ENCODE results near the gene APOC4.
"Not testable (repeated sequence)": the region's sequence is repeated elsewhere in the genome, so short reads cannot be mapped to it uniquely, and the experiment has no call there.

APOC4 gene

GRCh38 chr19:44914433-44915206 is 27.4 kb upstream of the APOC4 start, which contains the start of gene APOC1:
Gene APOC1, plus strand, starts transcription at chr19:44914608. Its CDS starts 284 bp downstream, at chr19:44914892.
- peak; percentile 32 to 49 for DNase-seq (ENCODE audit: extremely low read depth in 1 of 2, low read depth in 1 of 2)

GRCh38 chr19:44924243-44924725 is 17.8 kb upstream of the APOC4 start:
- DNase-seq (ENCODE audit: extremely low read depth in 1 of 2, low read depth in 1 of 2), result no peak

- no peak for DNase-seq (ENCODE audit: extremely low read depth in 1 of 2, low read depth in 1 of 2)
Measured at GRCh38 chr19:44925114-44925891, 16.7 kb upstream of the APOC4 start.

GRCh38 chr19:44926245-44927077 is 15.6 kb upstream of the APOC4 start:
- not testable (repeated sequence) for DNase-seq (ENCODE audit: extremely low read depth in 1 of 2, low read depth in 1 of 2)

- no peak for DNase-seq (ENCODE audit: extremely low read depth in 1 of 2, low read depth in 1 of 2)
Measured at GRCh38 chr19:44927746-44928145, 14.3 kb upstream of the APOC4 start.

GRCh38 chr19:44930088-44930487 is 11.9 kb upstream of the APOC4 start:
- no peak for DNase-seq (ENCODE audit: extremely low read depth in 1 of 2, low read depth in 1 of 2)

GRCh38 chr19:44931541-44931940 is 10.5 kb upstream of the APOC4 start:
- no peak for DNase-seq (ENCODE audit: extremely low read depth in 1 of 2, low read depth in 1 of 2)

GRCh38 chr19:44939668-44940067 is 2.4 kb upstream of the APOC4 start:
- no peak for DNase-seq (ENCODE audit: extremely low read depth in 1 of 2, low read depth in 1 of 2)

- DNase-seq (ENCODE audit: extremely low read depth in 1 of 2, low read depth in 1 of 2), result no peak
Measured at GRCh38 chr19:44943801-44944249, 1.8 kb downstream of the APOC4 start.

GRCh38 chr19:44947041-44947581 is 5.1 kb downstream of the APOC4 start:
- no peak for DNase-seq (ENCODE audit: extremely low read depth in 1 of 2, low read depth in 1 of 2)

GRCh38 chr19:44948237-44948636 is 6.2 kb downstream of the APOC4 start:
- DNase-seq (ENCODE audit: extremely low read depth in 1 of 2, low read depth in 1 of 2), result no peak

- no peak for DNase-seq (ENCODE audit: extremely low read depth in 1 of 2, low read depth in 1 of 2)
Measured at GRCh38 chr19:44948763-44949374, 6.8 kb downstream of the APOC4 start.

- DNase-seq (ENCODE audit: extremely low read depth in 1 of 2, low read depth in 1 of 2), result no peak
Measured at GRCh38 chr19:44949550-44949949, 7.5 kb downstream of the APOC4 start.

GRCh38 chr19:44951179-44952159 is 9.4 kb downstream of the APOC4 start:
- DNase-seq (ENCODE audit: extremely low read depth in 1 of 2, low read depth in 1 of 2), result peak in 1 of 2 donors; percentile 17

GRCh38 chr19:44954278-44954648 is 12.2 kb downstream of the APOC4 start:
- DNase-seq (ENCODE audit: extremely low read depth in 1 of 2, low read depth in 1 of 2), result no peak

GRCh38 chr19:44954649-44955504 is 12.8 kb downstream of the APOC4 start, which contains the start of gene CLPTM1:
Gene CLPTM1, plus strand, starts transcription at chr19:44955380. Its CDS starts 16 bp downstream, at chr19:44955396.
- DNase-seq (ENCODE audit: extremely low read depth in 1 of 2, low read depth in 1 of 2), result peak; percentile 93 to 96

- no peak for DNase-seq (ENCODE audit: extremely low read depth in 1 of 2, low read depth in 1 of 2)
Measured at GRCh38 chr19:44955505-44956439, 13.7 kb downstream of the APOC4 start.

All from activated CD8-positive, alpha-beta memory T cell treated with anti-CD3 and anti-CD28 coated beads for 1 hour (primary cell).